Hepatocyte (in vitro differentiated cells): ENCODE measurements around the gene TMC8. TPM values are rescaled to one million over a fixed set of nuclear protein-coding genes. Genes with fewer than 3 reads are reported as not detected.

Experiments
- DNase-seq: peaks from one replicate; pipeline ENCODE4 v3.0.0-alpha.2; 2016; ENCODE audit warnings: low spot score
- H2AFZ ChIP-seq: fragments of 200-600 bp; sonication (generic); 2 replicates; pipeline ENCODE4 v1.6.0; 2016; ENCODE audit warnings: antibody characterized with exemption, mild to moderate bottlenecking
- H3K27ac ChIP-seq: fragments of 200-600 bp; sonication (generic); 2 replicates; pipeline ENCODE4 v1.5.1; 2016; ENCODE audit warnings: mild to moderate bottlenecking
- H3K27me3 ChIP-seq: fragments of 200-600 bp; sonication (generic); 2 replicates; pipeline ENCODE4 v1.6.1; 2016
- H3K36me3 ChIP-seq: fragments of 200-600 bp; sonication (generic); replicated peaks from 2 replicates; pipeline ENCODE4 v1.5.1; 2016; ENCODE audit warnings: low read depth; ENCODE audit not compliant: insufficient read depth
- H3K4me1 ChIP-seq: fragments of 200-600 bp; sonication (generic); 2 replicates; pipeline ENCODE4 v1.5.1; 2016; ENCODE audit warnings: mild to moderate bottlenecking, moderate library complexity; ENCODE audit not compliant: insufficient read depth
- H3K4me2 ChIP-seq: fragments of 200-600 bp; sonication (generic); 2 replicates; pipeline ENCODE4 v1.6.0; 2016
- H3K4me3 ChIP-seq: fragments of 200-600 bp; sonication (generic); 2 replicates; pipeline ENCODE4 v1.5.1; 2016; ENCODE audit warnings: mild to moderate bottlenecking
- H3K79me2 ChIP-seq: fragments of 200-600 bp; sonication (generic); 2 replicates; pipeline ENCODE4 v1.6.0; 2017; ENCODE audit warnings: mild to moderate bottlenecking
- H3K9me2 ChIP-seq: fragments of 200-600 bp; sonication (generic); replicated peaks from 2 replicates; pipeline ENCODE4 v1.6.0; 2017; ENCODE audit warnings: mild to moderate bottlenecking; ENCODE audit not compliant: insufficient read depth
- H3K9me3 ChIP-seq: fragments of 200-600 bp; sonication (generic); 2 replicates; pipeline ENCODE4 v1.5.1; 2016; ENCODE audit warnings: low read depth, mild to moderate bottlenecking
- H4K20me1 ChIP-seq: fragments of 200-600 bp; sonication (generic); 2 replicates; pipeline ENCODE4 v1.6.0; 2016; ENCODE audit warnings: mild to moderate bottlenecking; ENCODE audit not compliant: insufficient read depth, poor library complexity, severe bottlenecking
- CTCF ChIP-seq: fragments of 200-600 bp; sonication (generic); IDR thresholded peaks from 2 replicates; pipeline ENCODE4 v1.5.1; 2016; ENCODE audit warnings: antibody characterized with exemption, mild to moderate bottlenecking; ENCODE audit not compliant: poor library complexity
- EZH2 ChIP-seq: fragments of 200-600 bp; sonication (generic); IDR thresholded peaks from 2 replicates; pipeline ENCODE4 v1.6.1; 2016; ENCODE audit warnings: antibody characterized with exemption, mild to moderate bottlenecking, borderline replicate concordance
- EZH2phosphoT487 ChIP-seq: fragments of 200-600 bp; sonication (generic); IDR thresholded peaks from one replicate; pipeline ENCODE4 v1.6.1; 2018; ENCODE audit warnings: antibody characterized with exemption, mild to moderate bottlenecking, low read depth, moderate library complexity; ENCODE audit not compliant: unreplicated experiment, severe bottlenecking
- WGBS: methylation state at CpG from one replicate; pipeline ENCODE4 v1.1.6; 2016; ENCODE audit warnings: low lambda C conversion rate; ENCODE audit errors: missing lambda C conversion rate; 5-methylcytosine and 5-hydroxymethylcytosine counted together
- polyA plus RNA-seq: library from polyadenylated mRNA; unstranded; fragments of >200 nt; fragmentation: Nextera tagmentation; extraction: Ambion mirVana; gene quantifications from 2 replicates; pipeline ENCODE4 v1.2.1, GENCODE V29; 2016
- total RNA-seq: library from RNA; depleted of rRNA; stranded (reverse); fragments of >200 nt; gene quantifications from 2 replicates; pipeline ENCODE4 v1.2.3, GENCODE V29; 2014

TMC8 gene
- total and polyA plus RNA-seq, 2 experiments from 2014 or later: 0.07 to 1.2 TPM

DNA sequence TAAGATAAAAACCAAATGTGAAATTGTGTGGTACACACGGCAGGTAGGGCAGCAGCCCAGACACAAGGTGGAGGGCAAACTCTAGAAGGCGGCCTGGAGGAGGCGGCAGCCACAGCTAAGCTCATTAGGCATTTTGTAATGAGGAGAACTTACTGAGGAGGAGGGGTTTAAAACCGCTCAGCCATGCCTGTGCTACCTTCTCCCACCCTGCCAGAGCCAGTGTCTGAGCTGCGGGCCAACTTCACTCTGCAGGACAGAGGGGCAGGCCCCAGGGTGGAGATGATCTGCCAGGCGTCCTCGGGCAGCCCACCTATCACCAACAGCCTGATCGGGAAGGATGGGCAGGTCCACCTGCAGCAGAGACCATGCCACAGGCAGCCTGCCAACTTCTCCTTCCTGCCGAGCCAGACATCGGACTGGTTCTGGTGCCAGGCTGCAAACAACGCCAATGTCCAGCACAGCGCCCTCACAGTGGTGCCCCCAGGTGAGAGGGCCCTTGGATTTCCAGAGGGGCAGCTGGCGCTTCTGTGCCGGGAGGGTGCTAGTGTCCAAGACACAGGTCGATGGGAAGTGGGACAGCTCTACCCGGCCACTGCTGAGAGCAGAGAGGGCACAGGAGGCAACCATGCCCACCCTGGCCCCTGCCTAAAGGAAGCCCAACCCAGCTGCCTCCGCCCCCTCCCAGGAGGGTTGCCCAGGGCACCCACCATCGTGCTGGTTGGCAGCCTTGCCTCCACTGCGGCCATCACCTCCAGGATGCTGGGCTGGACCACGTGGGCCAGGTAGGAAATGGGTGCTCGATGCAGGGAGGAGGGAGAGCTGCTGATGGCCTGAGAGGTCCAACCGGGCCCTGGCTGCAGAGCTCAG, 33.5 kb downstream of the TMC8 start:
- no peak for DNase-seq
- H3K79me2 ChIP-seq: peaks cover 6% of the 10 kb centered on the region

GRCh38 chr17:78164748-78165607, 34.4 kb downstream of the TMC8 start:
- Histone ChIP-seq H3K4me3 (no peak overlapping the region), H3K9me3 (no peaks in the 10 kb centered on the region), H3K4me1 (peaks cover 3% of the 10 kb centered on the region), H3K9me2 (no peaks in the 10 kb centered on the region), H4K20me1 (no peaks in the 10 kb centered on the region), H3K36me3 (no peaks in the 10 kb centered on the region), H3K4me2 (no peak overlapping the region), H3K79me2 (peaks cover 15% of the 10 kb centered on the region), H3K27me3 (no peaks in the 10 kb centered on the region), H2AFZ (no peak overlapping the region), H3K27ac (no peak overlapping the region)
- TF ChIP-seq EZH2phosphoT487 (no peak), CTCF (no peak), EZH2 (no peak)
- 96% methylated on average over 16 of the region's 16 CpGs for WGBS
- no peak for DNase-seq

More for the DNA sequence above, 33.5 kb downstream of the TMC8 start:
- Histone ChIP-seq H3K9me3 (no peaks in the 10 kb centered on the region), H4K20me1 (no peaks in the 10 kb centered on the region), H3K36me3 (no peaks in the 10 kb centered on the region), H3K27ac (no peak overlapping the region), H3K4me2 (no peak overlapping the region), H3K4me1 (peaks cover 3% of the 10 kb centered on the region), H2AFZ (no peak overlapping the region), H3K27me3 (no peaks in the 10 kb centered on the region), H3K9me2 (no peaks in the 10 kb centered on the region), H3K4me3 (no peak overlapping the region)
- WGBS: 91% methylated on average over 22 of the region's 22 CpGs
- TF ChIP-seq EZH2: no peak
- TF ChIP-seq EZH2phosphoT487: no peak
- TF ChIP-seq CTCF: no peak

DNA sequence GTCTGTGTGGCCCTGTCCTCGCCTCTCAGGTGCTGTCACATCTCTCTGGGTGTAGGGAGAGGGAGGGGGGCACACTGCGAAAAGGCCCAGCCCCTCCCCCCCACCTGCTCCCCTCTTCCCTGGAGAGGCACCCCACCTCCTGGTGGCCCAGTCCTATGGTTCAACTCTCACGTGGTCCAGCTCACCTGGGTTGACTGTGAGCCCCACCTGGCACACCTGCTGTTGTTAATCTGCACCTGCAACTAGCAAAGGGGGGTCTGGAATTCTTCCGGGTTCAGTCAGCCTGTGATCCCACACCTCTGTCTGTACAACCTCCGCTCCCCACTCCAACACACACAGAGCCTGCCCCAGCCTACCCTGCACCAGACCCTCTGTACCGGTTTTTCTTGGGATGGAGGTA, 35.8 kb downstream of the TMC8 start:
- Histone ChIP-seq H3K27ac (no peak overlapping the region), H3K4me3 (no peak overlapping the region), H3K27me3 (no peaks in the 10 kb centered on the region), H4K20me1 (no peaks in the 10 kb centered on the region), H3K9me2 (no peaks in the 10 kb centered on the region), H3K9me3 (no peaks in the 10 kb centered on the region), H3K79me2 (peaks cover 16% of the 10 kb centered on the region), H2AFZ (no peak overlapping the region), H3K36me3 (no peaks in the 10 kb centered on the region), H3K4me1 (peaks cover 3% of the 10 kb centered on the region), H3K4me2 (no peak overlapping the region)
- TF ChIP-seq EZH2 (no peak), EZH2phosphoT487 (no peak), CTCF (no peak)
- 71% methylated on average over 5 of the region's 6 CpGs for WGBS
- no peak for DNase-seq
